Gastrocnemius medialis (tissue), 4 donors: ENCODE data around the gene PDGFD.

Experiments
- CTCF ChIP-seq, 5 experiments: fragments of 450-650 bp in 3 of 5; fragments of 200-600 bp in 2 of 5; sonication (generic) in 2 of 5; IDR thresholded peaks in 4 of 5; conservative IDR thresholded peaks in 1 of 5; 1 replicate in 4 of 5; 2 replicates in 1 of 5; pipeline ENCODE4 v1.5.1; 2016 to 2019; ENCODE audit warnings: antibody characterized with exemption in 5 of 5, mild to moderate bottlenecking in 3 of 5, moderate library complexity in 3 of 5
- POLR2A ChIP-seq, 2 donors: fragments of 450-650 bp; IDR thresholded peaks; one replicate each; pipeline ENCODE4 v1.6.1; 2017; ENCODE audit warnings: antibody characterized with exemption in 2 of 2, mild to moderate bottlenecking in 2 of 2, moderate library complexity in 2 of 2

GRCh38 chr11:104091281-104092096, 72.5 kb downstream of the PDGFD start:
- TF ChIP-seq CTCF (IDR thresholded peaks at IDR 0.05 in 4 of 5, conservative IDR thresholded peaks at IDR 0.05 in 1 of 5) (no peak), POLR2A (IDR thresholded peaks at IDR 0.05) (no peak)
